HepG2 (cell line): ENCODE data around the gene UBAC2. TPM values are rescaled to one million over a fixed set of nuclear protein-coding genes. Genes with fewer than 3 reads are reported as not detected.

Source experiments
- ASH2L ChIP-seq: fragments of 300-600, 200-600 bp; sonication (generic); IDR thresholded peaks from 2 replicates; pipeline ENCODE4 v1.7.0; 2017; ENCODE audit warnings: low read depth, mild to moderate bottlenecking, moderate library complexity, mixed read lengths, low read length; ENCODE audit not compliant: insufficient read length
- HDAC6 ChIP-seq: fragments of 200-600 bp; sonication (generic); IDR thresholded peaks from 2 replicates; pipeline ENCODE4 v1.7.0; 2017; ENCODE audit warnings: mild to moderate bottlenecking, antibody characterized with exemption, low read length, low read depth
- STAT6 ChIP-seq: sonication (generic); formaldehyde crosslinking; IDR thresholded peaks from 2 replicates; pipeline ENCODE4 v1.4.0; 2020; ENCODE audit warnings: missing genetic modification reagents, mild to moderate bottlenecking, borderline replicate concordance
- ZFP41 ChIP-seq: sonication (generic); formaldehyde crosslinking; IDR thresholded peaks from 2 replicates; pipeline ENCODE4 v1.4.0; 2020; ENCODE audit warnings: mild to moderate bottlenecking, missing genetic modification reagents, borderline replicate concordance
- ZNF12 ChIP-seq: sonication (generic); formaldehyde crosslinking; IDR thresholded peaks from 2 replicates; pipeline ENCODE4 v1.5.0; 2020; ENCODE audit warnings: missing genetic modification reagents
- ZNF556 ChIP-seq: sonication (generic); formaldehyde crosslinking; IDR thresholded peaks from 2 replicates; pipeline ENCODE4 v1.4.0; 2020; ENCODE audit warnings: mild to moderate bottlenecking, missing genetic modification reagents, borderline replicate concordance
- ZNF562 ChIP-seq: sonication (generic); formaldehyde crosslinking; IDR thresholded peaks from 2 replicates; pipeline ENCODE4 v1.8.0; 2022; ENCODE audit warnings: missing genetic modification reagents, borderline replicate concordance
- ZNF570 ChIP-seq: sonication (generic); formaldehyde crosslinking; IDR thresholded peaks from 2 replicates; pipeline ENCODE4 v1.4.0; 2020; ENCODE audit warnings: mild to moderate bottlenecking, missing genetic modification reagents, borderline replicate concordance
- ZNF615 ChIP-seq: sonication (generic); formaldehyde crosslinking; IDR thresholded peaks from 2 replicates; pipeline ENCODE4 v1.5.0; 2020; ENCODE audit warnings: mild to moderate bottlenecking, missing genetic modification reagents, borderline replicate concordance
- ZNF7 ChIP-seq: IDR thresholded peaks from 2 replicates; pipeline ENCODE4 v1.6.1; 2016; ENCODE audit warnings: missing biosample characterization, missing genetic modification reagents
- ZNF773 ChIP-seq: sonication (generic); formaldehyde crosslinking; IDR thresholded peaks from 2 replicates; pipeline ENCODE4 v1.4.0; 2020; ENCODE audit warnings: missing genetic modification reagents, borderline replicate concordance
- polyA plus RNA-seq, 8 experiments: library from polyadenylated mRNA; depleted of rRNA in 3 of 8; stranded (reverse) in 7 of 8; unstranded in 1 of 8; fragments of >200 nt; fragmentation: Illumina TruSeq in 4 of 8; extraction: Trizol in 4 of 8; gene quantifications; 2 replicates each; pipeline versions ENCODE4 v1.2.1 to v1.2.3, GENCODE V29; 2011 to 2016; ENCODE audit warnings: low read depth in 4 of 8, missing spikeins in 1 of 8, mixed read lengths in 1 of 8; ENCODE audit not compliant: insufficient read depth in 1 of 8
- total RNA-seq, 5 experiments: library from RNA; depleted of rRNA; stranded (reverse); fragments of >200 nt; fragmentation: Illumina TruSeq; extraction: Trizol; gene quantifications; 2 replicates each; pipeline ENCODE4 v1.2.3, GENCODE V29; 2016; ENCODE audit warnings: low read depth in 1 of 5

UBAC2 gene
- total and polyA plus RNA-seq, 2 of the 13 experiments (the other 11 are each of a cell fraction or from before 2014, with no cell fraction given): 61.3 to 80.8 TPM

GRCh38 chr13:99363949-99364348, 163.3 kb downstream of the UBAC2 start (continued):
- TF ChIP-seq STAT6: no peak
- no peak for TF ChIP-seq ZNF615 (CRISPR knock-in tag)
- TF ChIP-seq HDAC6: no peak
- no peak for TF ChIP-seq ZNF7 (CRISPR knock-in tag)
- TF ChIP-seq ZNF12 (CRISPR knock-in tag): no peak
- no peak for TF ChIP-seq ZNF556 (CRISPR knock-in tag)
- no peak for TF ChIP-seq ZNF570 (CRISPR knock-in tag)
- no peak for TF ChIP-seq ZFP41 (CRISPR knock-in tag)
- no peak for TF ChIP-seq ASH2L
- TF ChIP-seq ZNF773 (CRISPR knock-in tag): no peak
- TF ChIP-seq ZNF562: no peak
- TF ChIP-seq, all 625 proteins: peak for 0
